ENCODE results near the gene MTG2.
"Not testable (repeated sequence)": the region's sequence is repeated elsewhere in the genome, so short reads cannot be mapped to it uniquely, and the experiment has no call there.

MTG2 gene

GRCh38 chr20:62146019-62146755 is 36.6 kb upstream of the MTG2 start:
- DNase-seq, result no peak

DNA sequence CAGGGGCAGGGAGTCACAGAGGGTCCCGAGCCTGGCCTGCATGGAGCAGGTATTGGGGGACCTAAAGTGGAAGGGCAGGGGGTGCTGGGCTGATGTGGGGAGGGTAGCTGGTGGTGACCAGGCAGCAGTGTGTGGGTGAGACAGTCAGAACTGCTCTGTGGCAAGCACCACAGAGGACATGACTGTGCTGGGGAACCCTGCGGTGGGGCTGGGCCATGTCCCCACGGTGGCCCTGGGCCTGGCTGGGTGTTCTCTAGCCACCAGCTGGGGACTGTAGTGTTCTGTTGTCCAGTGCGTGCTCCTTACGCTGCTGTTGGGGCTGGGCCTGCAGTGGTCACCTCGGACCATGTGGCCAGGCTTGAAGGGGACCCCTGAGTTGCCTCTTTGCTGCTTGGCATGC is 35.7 kb upstream of the MTG2 start:
- no peak for DNase-seq

DNA sequence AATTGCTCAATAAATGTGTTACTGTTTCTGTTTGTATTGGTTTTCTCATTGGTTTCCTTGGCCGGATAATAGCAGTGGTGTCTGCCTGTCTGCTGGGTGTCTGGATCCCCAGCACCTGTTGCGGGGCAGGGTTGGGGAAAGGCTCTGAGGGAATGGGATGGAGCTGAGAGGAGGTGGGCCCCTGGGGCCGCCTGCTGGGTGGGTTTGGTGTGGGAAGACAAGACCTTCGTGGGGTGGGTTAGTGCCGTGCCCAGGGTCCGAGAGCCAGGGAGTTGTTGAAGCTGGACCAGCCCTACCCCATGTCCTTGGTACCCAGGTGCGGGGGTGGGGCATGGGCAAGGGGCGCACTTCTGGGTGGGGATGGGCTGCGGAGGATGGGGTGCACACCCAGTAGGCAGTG is 35.3 kb upstream of the MTG2 start:
- no peak for DNase-seq

DNA sequence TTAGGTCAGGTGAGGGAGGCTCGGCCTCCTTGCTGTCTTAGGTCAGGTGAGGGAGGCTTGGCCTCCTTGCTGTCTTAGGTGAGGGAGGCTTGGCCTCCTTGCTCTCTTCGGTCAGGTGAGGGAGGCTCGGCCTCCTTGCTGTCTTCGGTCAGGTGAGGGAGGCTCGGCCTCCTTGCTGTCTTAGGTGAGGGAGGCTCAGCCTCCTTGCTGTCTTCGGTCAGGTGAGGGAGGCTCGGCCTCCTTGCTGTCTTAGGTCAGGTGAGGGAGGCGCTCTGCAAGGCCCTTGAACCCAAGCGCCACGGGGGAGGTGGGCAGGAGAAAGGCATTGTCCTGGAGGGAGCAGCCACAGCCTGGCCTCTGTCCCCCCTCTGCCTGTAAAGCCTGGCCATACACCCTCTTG is 34.4 kb upstream of the MTG2 start:
- not testable (repeated sequence) for DNase-seq

DNA sequence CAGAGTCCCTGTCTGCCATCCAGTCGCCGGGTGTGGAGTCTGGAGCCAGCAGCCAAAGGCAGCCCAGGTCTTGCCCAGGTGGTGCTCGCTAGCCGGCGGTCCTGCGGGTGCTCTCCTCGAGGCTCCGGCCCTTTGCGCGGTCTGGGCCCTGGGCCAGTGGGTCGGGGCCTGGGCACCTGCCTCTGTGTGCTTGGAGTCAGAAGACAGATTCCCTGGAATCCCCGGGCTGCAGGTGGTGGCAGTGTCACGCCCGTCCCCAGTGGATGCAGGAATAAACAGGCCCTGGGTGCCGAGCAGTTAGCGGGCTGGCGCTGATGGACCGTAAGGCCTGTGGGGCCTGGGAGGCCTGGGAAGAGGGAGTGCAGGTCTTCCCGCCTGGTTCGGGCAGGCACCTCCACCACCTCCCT is 33.9 kb upstream of the MTG2 start:
- DNase-seq, result no peak

GRCh38 chr20:62149532-62150309 is 33.1 kb upstream of the MTG2 start:
- no peak for DNase-seq

GRCh38 chr20:62150310-62150575 is 32.6 kb upstream of the MTG2 start:
- DNase-seq, result no peak

DNA sequence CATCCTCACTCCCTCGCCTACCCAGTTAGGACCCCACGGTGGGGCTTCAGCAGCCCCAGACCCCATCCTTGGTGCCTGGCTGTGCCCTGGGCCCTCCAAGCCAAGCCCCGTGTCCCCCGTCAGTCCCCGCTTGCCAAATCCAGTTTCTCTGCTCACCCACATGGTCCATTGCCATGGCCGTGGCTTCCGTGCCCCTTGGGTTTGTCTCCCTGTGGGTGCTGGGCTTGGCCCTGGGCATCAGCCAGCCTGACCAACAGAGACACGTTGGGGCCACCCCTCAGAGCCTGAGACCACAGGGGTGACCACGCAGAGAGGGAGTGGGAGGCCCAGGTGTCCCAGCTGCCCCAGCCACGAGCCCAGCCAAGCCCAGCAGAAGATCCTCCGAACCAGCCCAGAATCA is 31.6 kb upstream of the MTG2 start:
- no peak for DNase-seq

DNA sequence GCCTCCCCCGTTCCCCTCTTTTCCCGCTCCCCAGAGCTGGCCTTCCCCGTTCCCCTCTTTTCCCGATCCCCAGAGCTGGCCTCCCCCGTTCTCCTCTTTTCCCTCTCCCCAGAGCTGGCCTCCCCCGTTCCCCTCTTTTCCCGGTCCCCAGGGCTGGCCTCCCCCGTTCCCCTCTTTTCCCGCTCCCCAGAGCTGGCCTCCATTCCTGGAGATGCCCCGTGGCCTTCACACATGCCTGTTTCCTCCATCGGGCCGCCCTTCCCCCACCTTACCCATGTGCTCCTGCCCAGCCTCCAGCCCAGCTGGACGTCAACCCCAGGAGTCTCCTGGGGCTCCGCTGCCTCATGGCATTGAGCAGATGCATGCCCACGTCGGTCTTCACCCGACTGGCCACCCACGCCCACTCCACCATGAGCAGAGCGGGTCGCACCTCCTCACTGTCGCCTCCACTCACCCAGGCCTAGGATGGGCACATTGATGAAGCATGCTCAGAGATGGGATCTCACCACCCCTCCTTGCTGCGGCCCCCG is 30.9 kb upstream of the MTG2 start:
- no peak for DNase-seq

DNA sequence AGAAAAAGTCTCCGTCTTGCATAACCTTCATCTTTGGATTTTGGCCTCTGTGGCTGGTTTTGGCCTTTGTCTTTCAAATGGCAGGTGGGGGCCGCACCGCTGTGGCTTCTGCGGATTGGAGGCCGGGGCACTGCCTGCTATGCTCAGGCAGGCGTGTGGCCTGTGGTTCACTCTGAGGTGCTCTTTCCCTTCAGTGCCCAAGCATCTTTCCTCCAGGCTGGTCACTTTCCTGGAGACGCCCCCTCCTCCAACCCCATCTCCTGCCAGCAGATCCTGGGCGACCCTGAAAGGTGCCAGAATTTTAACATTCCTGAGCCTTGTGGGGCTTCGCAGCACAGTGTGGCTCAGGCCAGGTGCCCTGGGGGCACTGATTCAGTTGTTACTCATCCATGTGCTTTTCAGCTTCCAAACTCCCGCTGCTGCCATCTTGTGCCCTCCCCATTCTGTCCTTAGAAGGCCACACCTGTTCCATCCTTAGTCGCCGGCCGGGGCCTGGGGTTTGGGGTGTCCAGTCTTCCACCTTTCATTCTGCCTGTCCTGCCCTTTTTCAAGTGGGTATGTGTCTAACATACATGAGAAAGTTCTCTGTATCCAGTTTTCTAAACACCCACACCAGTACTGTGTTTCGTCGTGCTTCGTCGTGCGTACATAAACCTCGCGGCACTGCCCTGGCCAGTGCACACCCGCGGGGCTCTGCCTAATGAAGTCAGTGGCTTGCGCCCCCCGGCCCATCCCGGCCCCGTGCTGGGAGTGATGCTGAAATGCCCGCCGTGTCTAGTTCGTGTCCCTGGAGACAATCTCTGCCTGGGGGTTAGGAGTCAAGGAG is 27.2 kb upstream of the MTG2 start:
- no peak for DNase-seq

GRCh38 chr20:62156254-62156556 is 26.6 kb upstream of the MTG2 start:
- DNase-seq, result no peak

GRCh38 chr20:62156592-62157386 is 26.0 kb upstream of the MTG2 start:
- no peak for DNase-seq

- no peak for DNase-seq
Observed at GRCh38 chr20:62157387-62158087, 25.3 kb upstream of the MTG2 start.

DNA sequence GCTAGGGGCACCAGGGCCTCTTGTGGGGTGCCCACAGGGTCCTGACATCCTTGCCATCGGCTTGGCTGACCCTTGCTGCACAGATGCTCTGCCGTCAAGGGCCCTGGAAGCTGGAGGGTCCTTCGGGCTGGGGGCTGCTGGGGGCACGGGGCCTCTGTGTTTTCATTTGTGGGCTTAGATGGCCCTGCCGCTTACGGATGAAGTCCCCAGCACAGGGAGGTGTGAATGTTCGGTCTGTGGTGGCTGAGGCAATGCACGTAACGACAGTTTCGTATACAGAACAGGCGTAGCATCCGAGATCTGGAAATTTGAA is 24.8 kb upstream of the MTG2 start:
- no peak for DNase-seq

DNA sequence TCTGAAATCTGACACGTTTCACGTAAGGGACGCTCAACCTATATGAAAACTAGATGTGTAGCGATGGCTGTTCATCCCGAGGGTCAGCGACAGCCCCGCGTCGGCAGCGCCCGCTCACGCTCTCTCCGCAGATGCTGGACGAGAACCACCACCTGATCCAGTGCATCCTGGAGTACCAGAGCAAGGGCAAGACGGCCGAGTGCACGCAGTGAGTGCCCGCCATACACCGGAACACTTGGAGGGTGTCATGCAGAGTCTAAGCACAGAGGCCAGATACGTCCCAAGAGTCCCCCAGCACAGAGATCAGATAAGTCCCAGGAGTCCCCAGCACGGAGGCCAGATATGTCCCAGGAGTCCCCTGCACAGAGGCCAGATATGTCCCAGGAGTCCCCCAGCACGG is 24.3 kb upstream of the MTG2 start:
- no peak for DNase-seq

DNA sequence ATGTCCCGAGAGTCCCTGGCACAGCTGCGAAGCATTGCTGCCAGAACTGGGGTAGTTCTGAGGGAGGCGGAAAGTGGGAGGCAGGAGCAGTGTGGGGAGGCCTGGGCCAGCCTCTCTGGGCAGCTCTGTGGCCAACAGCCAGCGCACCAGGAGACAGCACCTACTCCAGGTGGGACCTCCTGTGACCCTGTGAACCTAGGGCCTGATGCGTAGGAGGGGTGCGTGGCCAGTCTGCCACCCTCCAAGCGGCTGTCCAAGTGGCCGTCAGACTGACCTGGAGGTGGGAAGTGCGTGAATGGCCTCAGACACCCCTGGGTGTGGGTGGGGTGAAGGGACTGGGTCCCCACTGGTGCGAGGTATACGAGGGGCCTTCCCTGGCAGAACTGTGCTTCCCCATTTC is 23.8 kb upstream of the MTG2 start:
- DNase-seq, result no peak

DNA sequence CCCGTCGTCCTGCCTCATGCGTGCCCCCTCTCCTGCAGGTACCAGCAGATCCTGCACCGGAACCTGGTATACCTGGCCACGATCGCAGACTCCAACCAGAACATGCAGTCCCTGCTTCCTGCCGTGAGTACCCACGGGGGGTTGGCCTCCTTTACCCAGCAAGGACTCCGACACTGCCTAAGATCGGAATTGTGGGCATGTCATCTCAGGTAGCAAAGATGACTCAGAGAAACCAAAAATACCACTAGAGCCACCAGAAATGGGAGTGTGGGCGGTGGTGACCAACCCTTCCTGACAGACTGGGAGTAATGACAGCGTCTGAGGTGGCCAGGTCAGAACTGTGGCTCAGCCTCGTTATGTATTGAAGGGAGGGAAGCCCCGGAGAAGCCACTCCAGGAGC is 23.0 kb upstream of the MTG2 start:
- DNase-seq, result no peak

DNA sequence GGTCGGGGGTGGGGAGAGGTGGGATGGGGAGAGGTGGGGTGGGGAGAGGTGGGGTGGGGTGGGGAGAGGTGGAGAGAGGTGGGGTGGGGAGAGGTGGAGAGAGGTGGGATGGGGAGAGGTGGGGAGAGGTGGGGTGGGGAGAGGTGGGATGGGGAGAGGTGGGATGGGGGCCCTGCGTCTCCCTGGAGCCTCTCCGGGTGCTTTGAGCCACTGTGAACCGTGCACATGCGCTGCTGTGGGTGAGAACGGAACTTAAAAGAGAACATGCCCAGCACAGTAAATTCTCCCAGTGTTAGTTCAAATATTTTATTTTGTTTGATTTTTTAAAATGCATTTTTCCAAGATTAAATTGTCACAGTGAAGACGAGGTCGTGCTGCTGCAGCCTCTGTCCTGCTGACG is 22.6 kb upstream of the MTG2 start:
- DNase-seq, result no peak

GRCh38 chr20:62160876-62161275 is 22.0 kb upstream of the MTG2 start:
- DNase-seq, result no peak

DNA sequence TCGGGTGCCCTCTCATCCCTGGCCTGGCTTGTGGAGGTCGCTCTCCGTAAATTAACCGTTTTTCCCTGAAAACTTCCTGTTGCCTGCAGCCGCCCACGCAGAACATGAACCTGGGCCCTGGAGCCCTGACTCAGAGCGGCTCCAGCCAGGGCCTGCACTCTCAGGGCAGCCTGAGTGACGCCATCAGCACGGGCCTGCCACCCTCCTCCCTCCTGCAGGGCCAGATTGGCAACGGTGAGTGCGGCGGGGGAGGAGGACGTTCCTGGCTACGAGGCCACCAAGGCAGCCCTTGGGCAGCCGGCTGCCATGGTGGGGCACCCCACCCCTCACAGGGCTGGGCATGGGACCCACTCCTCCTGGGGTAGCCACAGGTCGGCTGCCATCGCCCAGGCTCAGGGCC is 21.5 kb upstream of the MTG2 start:
- DNase-seq, result no peak

DNA sequence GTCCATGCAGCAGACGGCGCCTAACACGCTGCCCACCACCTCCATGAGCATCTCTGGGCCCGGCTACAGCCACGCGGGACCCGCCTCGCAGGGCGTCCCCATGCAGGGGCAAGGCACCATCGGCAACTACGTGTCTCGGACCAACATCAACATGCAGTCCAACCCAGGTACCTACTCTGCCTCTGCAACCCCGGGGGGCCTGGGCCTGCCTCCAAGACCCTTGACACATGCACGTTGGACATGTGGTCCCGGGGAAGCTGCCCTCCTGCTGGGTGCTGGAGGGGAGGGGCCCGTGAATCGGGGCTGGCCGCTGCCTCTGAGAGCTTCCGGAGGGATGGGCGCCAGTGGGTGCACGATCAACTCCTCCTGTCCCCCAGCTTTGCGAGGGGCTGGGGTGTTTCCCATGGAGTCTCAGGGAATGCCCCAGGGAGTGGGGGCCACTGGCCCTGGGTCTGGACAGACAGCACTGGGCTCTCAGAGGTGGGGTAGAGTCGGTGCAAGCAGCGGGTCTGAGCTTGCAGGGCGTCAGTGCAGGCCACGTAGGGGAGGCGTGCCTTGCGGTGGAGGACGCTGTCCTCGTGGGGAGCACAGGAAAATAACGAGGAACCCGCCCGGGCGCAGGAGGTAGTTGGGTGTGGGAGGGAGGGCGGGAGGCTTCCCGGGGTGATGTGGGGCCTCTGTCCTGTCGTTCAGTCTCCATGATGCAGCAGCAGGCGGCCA is 19.9 kb upstream of the MTG2 start:
- no peak for DNase-seq

GRCh38 chr20:62163485-62163865 is 19.4 kb upstream of the MTG2 start:
- DNase-seq, result no peak

All from NCI-H1930 (cell line).